K562 (cell line): ENCODE measurements around the gene KLK13. TPM values are rescaled to one million over a fixed set of nuclear protein-coding genes. Genes with fewer than 3 reads are reported as not detected.

Source experiments
- ATAC-seq: fragments of 200-7000 bp; cut with Tn5 transposase; 3 replicates; pipeline ENCODE4 v1.9.1; 2020; ENCODE audit warnings: moderate library complexity
- BruUV-seq: library from RNA; stranded (reverse); fragments of 400-500 nt; replicated peaks from 2 replicates; lab custom pipeline; 2021; lab: Mats Ljungman, UMichigan
- CTCF ChIA-PET: fragments of 300-600 bp; formaldehyde crosslinking; extraction: SDS; loops from one replicate; lab custom pipeline; 2021; ENCODE audit warnings: low intra/inter-chr PET ratio; lab: Yijun Ruan, JAX
- POLR2A ChIA-PET: fragments of 300-600, 350-650 bp; sonication (Branson Sonifier 250); formaldehyde crosslinking; extraction: SDS; loops from one replicate; lab custom pipeline; 2021; ENCODE audit warnings: antibody characterized with exemption, inconsistent platforms; lab: Yijun Ruan, JAX
- DNase-seq, 4 experiments: peaks; one replicate each; pipeline versions ENCODE4 v3.0.0 to v3.0.0-alpha.2; 2011 to 2018; ENCODE audit warnings: low spot score in 3 of 4, mixed read lengths in 3 of 4; ENCODE audit errors: extremely low read depth in 1 of 4
- FAIRE-seq: peaks from 2 replicates; lab custom pipeline; 2011; peaks lifted over from hg19 to GRCh38; lab: Jason Lieb, UNC
- H2AFZ ChIP-seq: 2 replicates; pipeline ENCODE4 v1.6.0; 2011; ENCODE audit warnings: low read depth, low read length, control low read depth, inconsistent platforms
- H3K27ac ChIP-seq: fragments of 200-600 bp; 3 replicates; pipeline ENCODE4 v1.8.0; 2011; ENCODE audit warnings: low read depth, mild to moderate bottlenecking, control low read depth, inconsistent platforms, low read length, moderate library complexity, mixed read lengths; ENCODE audit errors: extremely low read depth
- H3K27me3 ChIP-seq, 2 experiments: fragments of 300-600 bp in 1 of 2; 2 replicates in 1 of 2; 3 replicates in 1 of 2; pipeline versions ENCODE4 v1.6.0 to v1.8.0; 2011; ENCODE audit warnings: inconsistent platforms in 2 of 2, low read length in 2 of 2, mild to moderate bottlenecking in 1 of 2, mixed read lengths in 1 of 2, moderate library complexity in 1 of 2; ENCODE audit not compliant: control insufficient read depth in 2 of 2, insufficient read depth in 2 of 2
- H3K36me3 ChIP-seq: fragments of 300-600 bp; 3 replicates; pipeline ENCODE4 v1.8.0; 2011; ENCODE audit warnings: mild to moderate bottlenecking, low read length, inconsistent platforms; ENCODE audit not compliant: control insufficient read depth, insufficient read depth
- H3K4me1 ChIP-seq, 2 experiments: fragments of 200-600 bp in 1 of 2; replicated peaks in 1 of 2; 2 replicates in 1 of 2; 3 replicates in 1 of 2; pipeline versions ENCODE4 v1.5.1 to v1.8.0; 2011; ENCODE audit warnings: inconsistent platforms in 2 of 2, low read length in 2 of 2, mild to moderate bottlenecking in 1 of 2, mixed read lengths in 1 of 2, moderate library complexity in 1 of 2; ENCODE audit not compliant: control insufficient read depth in 2 of 2, insufficient read depth in 2 of 2
- H3K4me2 ChIP-seq: 2 replicates; pipeline ENCODE4 v1.6.1; 2011; ENCODE audit warnings: low read length, control low read depth, inconsistent platforms, mixed read lengths; ENCODE audit not compliant: insufficient read depth
- H3K4me3 ChIP-seq: fragments of 200-600 bp; sonication (generic), shearing (Covaris generic); 2 replicates; pipeline ENCODE4 v1.5.1; 2016; ENCODE audit warnings: control low read depth, inconsistent platforms
- H3K79me2 ChIP-seq: fragments of 200-600 bp; 3 replicates; pipeline ENCODE4 v1.8.0; 2011; ENCODE audit warnings: low read length, inconsistent platforms; ENCODE audit not compliant: control insufficient read depth, insufficient read depth
- H3K9ac ChIP-seq, 2 experiments: 2 replicates each; pipeline versions ENCODE4 v1.6.0 to v1.6.1; 2011; ENCODE audit warnings: low read depth in 2 of 2, low read length in 2 of 2, control low read depth in 1 of 2, inconsistent platforms in 1 of 2, mild to moderate bottlenecking in 1 of 2, mixed read lengths in 1 of 2; ENCODE audit not compliant: insufficient read depth in 1 of 2
- H3K9me1 ChIP-seq: one replicate; pipeline ENCODE4 v1.6.0; 2011; ENCODE audit warnings: inconsistent platforms, mild to moderate bottlenecking, low read length, moderate library complexity; ENCODE audit not compliant: control insufficient read depth, insufficient read depth
- H3K9me3 ChIP-seq: replicated peaks from 2 replicates; pipeline ENCODE4 v1.5.1; 2011; ENCODE audit warnings: low read depth, low read length, inconsistent platforms; ENCODE audit not compliant: control insufficient read depth, insufficient read depth
- H4K20me1 ChIP-seq: replicated peaks from 2 replicates; pipeline ENCODE4 v1.6.1; 2011; ENCODE audit warnings: low read length, inconsistent platforms, mixed read lengths; ENCODE audit not compliant: control insufficient read depth, insufficient read depth
- BMI1 ChIP-seq: fragments of 150-350 bp; IDR thresholded peaks from 2 replicates; pipeline ENCODE4 v1.6.1; 2014; ENCODE audit warnings: low read length
- ELF4 ChIP-seq: fragments of 450-650 bp; formaldehyde crosslinking; IDR thresholded peaks from 2 replicates; pipeline ENCODE4 v1.4.0; 2022; ENCODE audit warnings: missing genetic modification characterization
- HNRNPLL ChIP-seq: fragments of 200-400 bp; formaldehyde crosslinking; IDR thresholded peaks from 2 replicates; pipeline ENCODE4 v1.6.1; 2017; ENCODE audit warnings: low read length, low read depth, mild to moderate bottlenecking; ENCODE audit not compliant: poor library complexity, severe bottlenecking
- NRF1 ChIP-seq, 2 experiments: fragments of 450-650 bp; IDR thresholded peaks in 1 of 2; conservative IDR thresholded peaks in 1 of 2; 2 replicates each; pipeline ENCODE4 v1.6.1; 2014; ENCODE audit warnings: mild to moderate bottlenecking in 2 of 2
- SMARCE1 ChIP-seq: fragments of 450-650 bp; IDR thresholded peaks from 2 replicates; pipeline ENCODE4 v1.7.1; 2016; ENCODE audit warnings: mild to moderate bottlenecking
- SNRNP70 ChIP-seq: fragments of 200-400 bp; formaldehyde crosslinking; optimal IDR thresholded peaks from 2 replicates; pipeline ENCODE3; 2017; ENCODE audit warnings: low read depth, low read length
- TOE1 ChIP-seq, 2 experiments: fragments of 450-650 bp in 1 of 2; sonication (generic) in 1 of 2; formaldehyde crosslinking in 1 of 2; IDR thresholded peaks; 2 replicates each; pipeline versions ENCODE4 v1.7.1 to v1.8.0; 2016 to 2022; ENCODE audit warnings: borderline replicate concordance in 2 of 2, mild to moderate bottlenecking in 2 of 2, antibody characterized with exemption in 1 of 2, inconsistent platforms in 1 of 2, low read depth in 1 of 2, missing genetic modification reagents in 1 of 2, moderate library complexity in 1 of 2
- WHSC1 ChIP-seq: IDR thresholded peaks from one replicate; pipeline ENCODE4 v1.6.1; 2012; ENCODE audit warnings: low read length, control low read depth, inconsistent platforms
- ZNF445 ChIP-seq: fragments of 250-450 bp; sonication (Bioruptor Pico); IDR thresholded peaks from 2 replicates; pipeline ENCODE4 v1.4.0; 2020; ENCODE audit warnings: low read depth, mild to moderate bottlenecking, moderate library complexity
- ZNF584 ChIP-seq: fragments of 200-800 bp; sonication (Bioruptor generic); IDR thresholded peaks from 2 replicates; pipeline ENCODE4 v1.6.1; 2016; ENCODE audit warnings: low read depth, mild to moderate bottlenecking, missing genetic modification characterization, missing compliant biosample characterization
- WGBS: fragments of 100-300 bp; shearing (Covaris generic); methylation state at CpG from one replicate; pipeline ENCODE4 v1.1.6; 2016; ENCODE audit warnings: low coverage, mixed read lengths; ENCODE audit not compliant: insufficient coverage; ENCODE audit errors: missing lambda C conversion rate; 5-methylcytosine and 5-hydroxymethylcytosine counted together
- in situ Hi-C: fragments of 300-500 bp; cut with MboI; formaldehyde crosslinking; loops from 4 replicates; pipeline ENCODE4 v1.15.0; 2018; ENCODE audit warnings: inconsistent platforms, mixed read lengths
- intact Hi-C: fragments of 100-400 bp; cut with micrococcal nuclease; formaldehyde crosslinking; loops from 2 replicates; pipeline ENCODE4 v1.14.2; 2022
- polyA plus RNA-seq, 8 experiments: library from polyadenylated mRNA; depleted of rRNA in 4 of 8; stranded (reverse) in 5 of 8; unstranded in 3 of 8; fragments of >200 nt; fragmentation: Nextera tagmentation in 2 of 8; fragmentation: Illumina TruSeq in 1 of 8; extraction: Ambion mirVana in 2 of 8; extraction: Trizol in 1 of 8; gene quantifications; 2 replicates each; pipeline versions ENCODE4 v1.2.1 to v1.2.3, GENCODE V29; 2011 to 2014; ENCODE audit warnings: inconsistent platforms in 1 of 8, missing spikeins in 1 of 8
- total RNA-seq, 7 experiments: library from RNA; depleted of rRNA in 6 of 7; stranded (reverse); fragments of >200 nt in 6 of 7; fragmentation: Illumina TruSeq in 2 of 7; extraction: Trizol in 2 of 7; gene quantifications; 2 replicates each; pipeline versions ENCODE4 v1.2.1 to v1.2.3, GENCODE V29; 2011 to 2021; ENCODE audit warnings: low replicate concordance in 1 of 7
- TF ChIP-seq, protein P1 (sequence below): fragments of 250-450 bp; sonication (Bioruptor Pico); IDR thresholded peaks from 2 replicates; pipeline ENCODE4 v1.9.0; 2021; ENCODE audit warnings: mild to moderate bottlenecking, inconsistent platforms
- TF ChIP-seq, protein P2 (sequence below): IDR thresholded peaks from 2 replicates; pipeline ENCODE4 v1.6.1; 2012; ENCODE audit warnings: low read depth, low read length, improper control_type of control experiment, borderline replicate concordance
- TF ChIP-seq, protein P3 (sequence below), 2 experiments: fragments of 450-650 bp in 1 of 2; sonication (generic) in 1 of 2; formaldehyde crosslinking; conservative IDR thresholded peaks; 2 replicates each; pipeline versions ENCODE4 v1.4.0 to v1.8.1; 2020 to 2022; ENCODE audit warnings: mild to moderate bottlenecking in 1 of 2, missing genetic modification reagents in 1 of 2

The KLK13 gene
- total and polyA plus RNA-seq, 9 of the 15 experiments (the other 6 are each of a cell fraction or from before 2014, with no cell fraction given): 0.72 to 9.0 (median 2.3) TPM

DNA sequence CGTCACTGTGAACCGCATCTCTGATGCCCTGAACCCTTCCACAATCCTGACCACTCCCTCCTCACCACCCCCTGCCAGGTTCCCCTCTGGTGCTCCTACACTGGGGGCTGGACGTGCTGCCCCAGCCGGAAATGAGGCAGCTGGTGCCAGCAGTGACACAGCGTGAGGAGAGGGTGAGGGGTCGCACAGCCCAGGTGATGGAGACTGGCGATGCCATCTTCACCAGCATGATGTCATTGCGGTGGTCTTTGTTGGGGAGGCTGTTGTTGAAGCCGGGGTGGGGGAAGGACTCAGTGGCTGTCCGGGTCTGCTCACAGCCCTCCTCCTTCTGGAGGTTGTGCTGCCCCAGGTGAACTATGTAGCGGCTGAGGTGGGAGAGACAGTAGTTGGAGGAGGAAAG, 40.9 kb downstream of the KLK13 start:
- DNase-seq (no peak), FAIRE-seq (no peak), ATAC-seq (no peak)
- H2AFZ ChIP-seq: no peak overlapping the region
- no peaks in the 10 kb centered on the region for H3K9me1 ChIP-seq
- ChIA-PET POLR2A (no interaction called here), CTCF (no interaction called here)
- H3K27ac ChIP-seq: no peak overlapping the region
- H3K4me1 ChIP-seq: peaks cover 4 to 19% of the 10 kb centered on the region in 2 experiments
- intact Hi-C loops: no loop called here
- H3K9me3 ChIP-seq: no peaks in the 10 kb centered on the region
- BruUV-seq: no TSS peak
- no peak for TF ChIP-seq WHSC1
- TF ChIP-seq HNRNPLL: no peak
- TF ChIP-seq, protein P1, sequence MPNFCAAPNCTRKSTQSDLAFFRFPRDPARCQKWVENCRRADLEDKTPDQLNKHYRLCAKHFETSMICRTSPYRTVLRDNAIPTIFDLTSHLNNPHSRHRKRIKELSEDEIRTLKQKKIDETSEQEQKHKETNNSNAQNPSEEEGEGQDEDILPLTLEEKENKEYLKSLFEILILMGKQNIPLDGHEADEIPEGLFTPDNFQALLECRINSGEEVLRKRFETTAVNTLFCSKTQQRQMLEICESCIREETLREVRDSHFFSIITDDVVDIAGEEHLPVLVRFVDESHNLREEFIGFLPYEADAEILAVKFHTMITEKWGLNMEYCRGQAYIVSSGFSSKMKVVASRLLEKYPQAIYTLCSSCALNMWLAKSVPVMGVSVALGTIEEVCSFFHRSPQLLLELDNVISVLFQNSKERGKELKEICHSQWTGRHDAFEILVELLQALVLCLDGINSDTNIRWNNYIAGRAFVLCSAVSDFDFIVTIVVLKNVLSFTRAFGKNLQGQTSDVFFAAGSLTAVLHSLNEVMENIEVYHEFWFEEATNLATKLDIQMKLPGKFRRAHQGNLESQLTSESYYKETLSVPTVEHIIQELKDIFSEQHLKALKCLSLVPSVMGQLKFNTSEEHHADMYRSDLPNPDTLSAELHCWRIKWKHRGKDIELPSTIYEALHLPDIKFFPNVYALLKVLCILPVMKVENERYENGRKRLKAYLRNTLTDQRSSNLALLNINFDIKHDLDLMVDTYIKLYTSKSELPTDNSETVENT (CRISPR knock-in tag): no peak
- no peak for TF ChIP-seq NRF1 (conservative IDR thresholded peaks at IDR 0.05 in 1 of 2, IDR thresholded peaks at IDR 0.05 in 1 of 2)
- TF ChIP-seq SMARCE1: no peak
- no peak for TF ChIP-seq SNRNP70
- no peak for TF ChIP-seq BMI1
- TF ChIP-seq ELF4 (CRISPR knock-in tag): no peak
- TF ChIP-seq, protein P2, sequence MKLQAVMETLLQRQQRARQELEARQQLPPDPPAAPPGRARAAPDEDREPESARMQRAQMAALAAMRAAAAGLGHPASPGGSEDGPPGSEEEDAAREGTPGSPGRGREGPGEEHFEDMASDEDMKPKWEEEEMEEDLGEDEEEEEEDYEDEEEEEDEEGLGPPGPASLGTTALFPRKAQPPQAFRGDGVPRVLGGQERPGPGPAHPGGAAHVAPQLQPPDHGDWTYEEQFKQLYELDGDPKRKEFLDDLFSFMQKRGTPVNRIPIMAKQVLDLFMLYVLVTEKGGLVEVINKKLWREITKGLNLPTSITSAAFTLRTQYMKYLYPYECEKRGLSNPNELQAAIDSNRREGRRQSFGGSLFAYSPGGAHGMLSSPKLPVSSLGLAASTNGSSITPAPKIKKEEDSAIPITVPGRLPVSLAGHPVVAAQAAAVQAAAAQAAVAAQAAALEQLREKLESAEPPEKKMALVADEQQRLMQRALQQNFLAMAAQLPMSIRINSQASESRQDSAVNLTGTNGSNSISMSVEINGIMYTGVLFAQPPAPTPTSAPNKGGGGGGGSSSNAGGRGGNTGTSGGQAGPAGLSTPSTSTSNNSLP: no peak
- no peak for TF ChIP-seq ZNF445 (CRISPR knock-in tag)
- no peak for TF ChIP-seq TOE1 (IDR thresholded peaks at IDR 0.05; ENCODE audit: borderline replicate concordance)
- no peak for TF ChIP-seq TOE1 (CRISPR knock-in tag; IDR thresholded peaks at IDR 0.05; ENCODE audit: borderline replicate concordance, low read depth)
- TF ChIP-seq, protein P3, sequence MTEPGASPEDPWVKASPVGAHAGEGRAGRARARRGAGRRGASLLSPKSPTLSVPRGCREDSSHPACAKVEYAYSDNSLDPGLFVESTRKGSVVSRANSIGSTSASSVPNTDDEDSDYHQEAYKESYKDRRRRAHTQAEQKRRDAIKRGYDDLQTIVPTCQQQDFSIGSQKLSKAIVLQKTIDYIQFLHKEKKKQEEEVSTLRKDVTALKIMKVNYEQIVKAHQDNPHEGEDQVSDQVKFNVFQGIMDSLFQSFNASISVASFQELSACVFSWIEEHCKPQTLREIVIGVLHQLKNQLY (CRISPR knock-in tag; conservative IDR thresholded peaks at IDR 0.05): no peak
- TF ChIP-seq ZNF584: no peak
- H3K4me2 ChIP-seq: no peak overlapping the region
- WGBS: 2% methylated on average over 11 of the region's 11 CpGs
- 0 out of 2 replicates have a peak, but pooled peaks cover 8% of the 10 kb centered on the region for H4K20me1 ChIP-seq
- in situ Hi-C loops: loop anchor here (5.0 kb wide), 1 partner anchor 68 kb away; no protein-coding TSS in a partner anchor
- peaks cover 25 to 64% of the 10 kb centered on the region in 2 experiments for H3K27me3 ChIP-seq
- H3K36me3 ChIP-seq: no peaks in the 10 kb centered on the region
- H3K9ac ChIP-seq: no peak overlapping the region
- H3K4me3 ChIP-seq: no peak overlapping the region
- H3K79me2 ChIP-seq: no peaks in the 10 kb centered on the region
